HepG2 (cell line): ENCODE data around the gene SH2D6. TPM values are rescaled to one million over a fixed set of nuclear protein-coding genes. Genes with fewer than 3 reads are reported as not detected.

Experiments
- AGO1 ChIP-seq: fragments of 200-400 bp; formaldehyde crosslinking; IDR thresholded peaks from 2 replicates; pipeline ENCODE4 v1.6.1; 2017; ENCODE audit warnings: mild to moderate bottlenecking, low read depth, low read length, moderate library complexity; ENCODE audit not compliant: poor library complexity, severe bottlenecking
- AHR ChIP-seq: IDR thresholded peaks from 2 replicates; pipeline ENCODE4 v1.6.1; 2018; ENCODE audit warnings: missing genetic modification reagents, missing compliant biosample characterization
- CHCHD3 ChIP-seq: sonication (generic); formaldehyde crosslinking; IDR thresholded peaks from 2 replicates; pipeline ENCODE4 v1.8.0; 2022; ENCODE audit warnings: mild to moderate bottlenecking, missing genetic modification reagents, moderate library complexity
- GZF1 ChIP-seq: sonication (generic); formaldehyde crosslinking; IDR thresholded peaks from 2 replicates; pipeline ENCODE4 v1.5.1; 2020; ENCODE audit warnings: mild to moderate bottlenecking, missing genetic modification reagents
- HBP1 ChIP-seq: IDR thresholded peaks from 2 replicates; pipeline ENCODE4 v1.6.1; 2016; ENCODE audit warnings: low read depth, control low read depth
- HIC2 ChIP-seq: sonication (generic); formaldehyde crosslinking; IDR thresholded peaks from 2 replicates; pipeline ENCODE4 v1.9.0; 2022; ENCODE audit warnings: low read depth, missing genetic modification reagents
- JUND ChIP-seq: sonication (generic); formaldehyde crosslinking; IDR thresholded peaks from 2 replicates; pipeline ENCODE4 v1.8.0; 2022; ENCODE audit warnings: mild to moderate bottlenecking, missing genetic modification reagents
- NCOA1 ChIP-seq: sonication (generic); formaldehyde crosslinking; IDR thresholded peaks from 2 replicates; pipeline ENCODE4 v1.9.0; 2021; ENCODE audit warnings: missing genetic modification reagents
- PLRG1 ChIP-seq: fragments of 450-650 bp; conservative IDR thresholded peaks from 2 replicates; pipeline ENCODE4 v1.6.1; 2016
- POLR2G ChIP-seq: fragments of 200-400 bp; formaldehyde crosslinking; IDR thresholded peaks from 2 replicates; pipeline ENCODE4 v1.6.1; 2018; ENCODE audit warnings: mild to moderate bottlenecking, low read depth, low read length, moderate library complexity
- SMC3 ChIP-seq: IDR thresholded peaks from 2 replicates; pipeline ENCODE4 v1.6.1; 2011; ENCODE audit warnings: low read length, improper control_type of control experiment
- STAT5B ChIP-seq: sonication (generic); formaldehyde crosslinking; IDR thresholded peaks from 2 replicates; pipeline ENCODE4 v1.4.0; 2020; ENCODE audit warnings: missing genetic modification reagents
- THAP11 ChIP-seq: IDR thresholded peaks from 2 replicates; pipeline ENCODE4 v1.6.1; 2016; ENCODE audit warnings: missing biosample characterization, missing genetic modification reagents
- WIZ ChIP-seq: sonication (generic); formaldehyde crosslinking; IDR thresholded peaks from 2 replicates; pipeline ENCODE4 v1.5.1; 2020; ENCODE audit warnings: mild to moderate bottlenecking, missing genetic modification reagents
- ZNF17 ChIP-seq: sonication (generic); formaldehyde crosslinking; IDR thresholded peaks from 2 replicates; pipeline ENCODE4 v1.5.0; 2020; ENCODE audit warnings: mild to moderate bottlenecking, missing genetic modification reagents
- ZNF33A ChIP-seq: sonication (generic); formaldehyde crosslinking; IDR thresholded peaks from 2 replicates; pipeline ENCODE4 v1.5.1; 2020; ENCODE audit warnings: missing genetic modification reagents, mild to moderate bottlenecking, moderate library complexity, borderline replicate concordance
- ZNF354B ChIP-seq: sonication (generic); formaldehyde crosslinking; IDR thresholded peaks from 2 replicates; pipeline ENCODE4 v1.8.0; 2022; ENCODE audit warnings: mild to moderate bottlenecking, missing genetic modification reagents
- ZNF646 ChIP-seq: sonication (generic); formaldehyde crosslinking; IDR thresholded peaks from 2 replicates; pipeline ENCODE4 v1.9.0; 2021; ENCODE audit warnings: mild to moderate bottlenecking, missing genetic modification reagents
- ZNF780A ChIP-seq: sonication (generic); formaldehyde crosslinking; IDR thresholded peaks from 2 replicates; pipeline ENCODE4 v1.8.0; 2022; ENCODE audit warnings: mild to moderate bottlenecking, missing genetic modification reagents, moderate library complexity
- ZNF841 ChIP-seq: sonication (generic); formaldehyde crosslinking; IDR thresholded peaks from 2 replicates; pipeline ENCODE4 v1.8.1; 2023; ENCODE audit warnings: missing genetic modification reagents, borderline replicate concordance
- polyA plus RNA-seq, 8 experiments: library from polyadenylated mRNA; depleted of rRNA in 3 of 8; stranded (reverse) in 7 of 8; unstranded in 1 of 8; fragments of >200 nt; fragmentation: Illumina TruSeq in 4 of 8; extraction: Trizol in 4 of 8; gene quantifications; 2 replicates each; pipeline versions ENCODE4 v1.2.1 to v1.2.3, GENCODE V29; 2011 to 2016; ENCODE audit warnings: low read depth in 4 of 8, missing spikeins in 1 of 8, mixed read lengths in 1 of 8; ENCODE audit not compliant: insufficient read depth in 1 of 8
- total RNA-seq, 5 experiments: library from RNA; depleted of rRNA; stranded (reverse); fragments of >200 nt; fragmentation: Illumina TruSeq; extraction: Trizol; gene quantifications; 2 replicates each; pipeline ENCODE4 v1.2.3, GENCODE V29; 2016; ENCODE audit warnings: low read depth in 1 of 5

The SH2D6 gene
- total and polyA plus RNA-seq, 2 of the 13 experiments (the other 11 are each of a cell fraction or from before 2014, with no cell fraction given) = 0.11 to 0.26 TPM

DNA sequence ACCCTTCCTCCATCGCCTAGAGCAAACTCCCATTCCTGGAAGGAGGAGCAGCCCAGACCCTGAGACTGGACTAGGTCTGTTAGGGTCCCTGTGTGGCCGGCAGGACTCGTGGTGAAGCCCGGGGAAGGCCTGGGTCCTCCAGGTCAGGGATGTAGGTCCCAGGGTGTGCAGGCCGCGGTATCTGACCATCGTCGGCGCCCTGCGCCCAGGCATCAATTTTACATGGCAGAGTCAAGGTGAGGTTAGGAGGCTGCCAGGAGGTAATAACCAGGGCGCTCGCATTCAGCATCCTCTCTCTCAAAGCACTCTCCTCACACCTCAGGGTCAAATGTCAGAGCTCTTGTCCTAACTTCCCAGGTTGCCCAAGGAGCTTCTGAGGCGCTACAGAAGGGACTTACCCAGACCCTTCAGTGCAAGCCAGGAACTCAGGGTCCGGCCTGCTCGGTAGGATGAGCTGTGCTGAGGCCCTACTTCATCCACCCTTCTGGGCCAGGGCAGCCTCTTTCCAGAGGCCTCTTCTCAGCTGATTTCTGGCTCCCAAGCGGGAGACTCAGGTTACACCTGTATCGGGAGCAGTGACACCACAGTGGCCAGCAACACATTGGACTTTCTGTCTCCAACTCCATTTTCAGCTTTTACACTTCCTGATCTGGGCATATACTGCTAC is 628 bp downstream of the SH2D6 start (continued):
- TF ChIP-seq THAP11 (no peak), ZNF354B (CRISPR knock-in tag) (no peak), WIZ (no peak; the same call in 1 of the 2 replicates), HIC2 (CRISPR knock-in tag) (no peak; the same call in 1 of the 2 replicates), ZNF33A (CRISPR knock-in tag) (no peak), AHR (CRISPR knock-in tag) (peak; percentile 19; the same call in 1 of the 2 replicates), JUND (no peak), GZF1 (no peak; the same call in 1 of the 2 replicates), ZNF646 (CRISPR knock-in tag) (no peak), SMC3 (no peak), PLRG1 (no peak), HBP1 (CRISPR knock-in tag) (no peak; the same call in none of the 2 replicates), ZNF17 (CRISPR knock-in tag) (no peak), ZNF780A (no peak; the same call in 1 of the 2 replicates), CHCHD3 (CRISPR knock-in tag) (no peak), STAT5B (no peak), AGO1 (no peak), ZNF841 (CRISPR knock-in tag) (no peak), NCOA1 (CRISPR knock-in tag) (no peak), POLR2G (peak; percentile 59)
